ENCODE results near the gene CNN1. TPM values are rescaled to one million over a fixed set of nuclear protein-coding genes. Genes with fewer than 3 reads are reported as not detected.

The CNN1 gene
- total and polyA plus RNA-seq, 2 of the 8 experiments (the other 6 are each of a cell fraction or from before 2014, with no cell fraction given): 29.8 to 50.8 TPM

DNA sequence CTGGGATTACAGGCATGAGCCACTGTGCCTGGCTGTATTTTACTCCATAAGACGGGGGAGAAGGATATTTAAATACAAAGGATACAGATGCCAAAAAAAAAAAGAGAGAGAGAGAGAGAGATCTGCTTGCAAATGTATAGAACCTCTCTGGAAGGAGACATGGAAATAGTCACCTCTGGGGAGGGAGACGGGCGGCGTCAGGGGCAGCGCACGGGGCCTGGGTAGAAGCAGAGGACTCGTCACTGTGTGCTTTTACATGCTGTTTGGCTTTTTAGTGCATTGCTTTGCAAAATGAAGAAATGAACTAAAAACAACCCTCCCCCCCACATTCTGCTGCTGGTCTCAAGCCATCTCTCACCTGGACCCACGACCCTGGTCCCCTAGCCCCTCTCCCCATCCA, 28.2 kb upstream of the CNN1 start:
- no peak overlapping the region for H2AFZ ChIP-seq (ENCODE audit: low read length)
- no peak for FAIRE-seq
- ChIA-PET POLR2A (ENCODE audit: partially characterized antibody) (interaction anchor here (1.0 to 2.5 kb wide), 2 partner anchors 13 to 18 kb away, joined by 4 to 11 read pairs; partner anchors contain the start of gene ECSIT), CTCF (ENCODE audit: partially characterized antibody) (interaction anchor here (1.6 kb wide), 1 partner anchor 13 kb away, joined by 5 read pairs; no protein-coding TSS in a partner anchor)
- no peak overlapping the region for H4K5ac ChIP-seq (ENCODE audit: insufficient read length, low read depth, low read length)
- H2BK20ac ChIP-seq (ENCODE audit: low read length): no peak overlapping the region
- H3K4me2 ChIP-seq (ENCODE audit: insufficient read depth in 1 of 2, low read depth in 2 of 2, low read length in 2 of 2): no peak overlapping the region
- H3K18ac ChIP-seq (ENCODE audit: extremely low read depth, low read length): no peak overlapping the region
- peaks cover 2 to 4% of the 10 kb centered on the region in 2 experiments for H4K20me1 ChIP-seq (replicated peaks in 1 of 2; ENCODE audit: control insufficient read depth in 1 of 2, insufficient read depth in 2 of 2, low read length in 2 of 2)
- H3K9ac ChIP-seq (replicated peaks in 1 of 4; ENCODE audit: extremely low read depth in 1 of 4, low read depth in 3 of 4, low read length in 3 of 4): no peak overlapping the region
- H3K27ac ChIP-seq (ENCODE audit: low read depth, low read length): no peak overlapping the region
- no peak overlapping the region for H3K4ac ChIP-seq (replicated peaks; ENCODE audit: insufficient read length, low read depth, low read length)
- H2BK5ac ChIP-seq (ENCODE audit: low read depth, low read length): no peak overlapping the region
- no peak for DNase-seq (ENCODE audit: low read depth in 1 of 2, low spot score in 2 of 2)
- H3K56ac ChIP-seq (replicated peaks; ENCODE audit: insufficient read length, low read depth, low read length): no peak overlapping the region
- no peak overlapping the region for H2BK120ac ChIP-seq (replicated peaks; ENCODE audit: low read depth, low read length)
- H4K91ac ChIP-seq (replicated peaks; ENCODE audit: insufficient read length, low read length): no peak overlapping the region
- WGBS, 2 experiments (ENCODE audit: extremely low coverage in 1 of 2, insufficient coverage in 1 of 2, insufficient read length in 1 of 2, insufficient replicate concordance in 2 of 2, low coverage in 1 of 2, low lambda C conversion rate in 2 of 2, missing lambda C conversion rate in 1 of 2): 91% methylated on average over 8 of the region's 8 CpGs; no CpG with 5 or more reads in 1 of the 2 experiments
- H3K4me3 ChIP-seq (ENCODE audit: extremely low read depth in 1 of 4, insufficient read depth in 2 of 4, low read depth in 3 of 4, low read length in 4 of 4): no peak overlapping the region
- H3K4me1 ChIP-seq (replicated peaks in 1 of 4; ENCODE audit: control insufficient read depth in 3 of 4, insufficient read depth in 4 of 4, low read length in 3 of 4): peaks cover 0 to 4% (median 2%) of the 10 kb centered on the region in 4 experiments; a peak in 4 of 7 replicates
- H4K8ac ChIP-seq (ENCODE audit: extremely low read depth, insufficient read depth, low read length): no peak overlapping the region; the same call in 1 of the 2 replicates
- no peak overlapping the region for H2AK5ac ChIP-seq (ENCODE audit: low read depth, low read length)
- H3K23me2 ChIP-seq (ENCODE audit: low read depth, low read length): 0 out of 2 replicates have a peak, but pooled peaks cover 2% of the 10 kb centered on the region
- no peak overlapping the region for H2BK15ac ChIP-seq (ENCODE audit: low read length)
- H3K27me3 ChIP-seq (replicated peaks in 1 of 4; ENCODE audit: control insufficient read depth in 3 of 4, extremely low read depth in 1 of 4, insufficient read depth in 3 of 4, low read length in 3 of 4): no peaks in the 10 kb centered on the region
- no peaks in the 10 kb centered on the region for H3K79me1 ChIP-seq (ENCODE audit: low read depth, low read length)
- H3K79me2 ChIP-seq (ENCODE audit: control insufficient read depth in 1 of 2, insufficient read depth in 2 of 2, low read length in 2 of 2): no peaks in the 10 kb centered on the region
- H3K23ac ChIP-seq (ENCODE audit: insufficient read length): no peak overlapping the region
- H2BK12ac ChIP-seq (ENCODE audit: low read depth, low read length): no peak overlapping the region
- H3K36me3 ChIP-seq (ENCODE audit: control insufficient read depth in 2 of 4, insufficient read depth in 4 of 4, low read length in 3 of 4): peaks cover 0 to 8% (median 0%) of the 10 kb centered on the region in 4 experiments; a peak in 2 of 8 replicates
- H3K9me3 ChIP-seq (ENCODE audit: insufficient read depth in 2 of 2, low read depth in 1 of 2, low read length in 1 of 2): no peaks in the 10 kb centered on the region
- H3K14ac ChIP-seq (ENCODE audit: insufficient read length): no peak overlapping the region
- TF ChIP-seq GTF2F1 (IDR thresholded peaks at IDR 0.05; ENCODE audit: borderline replicate concordance, low read depth, low read length) (no peak), TAF1 (IDR thresholded peaks at IDR 0.05; ENCODE audit: low read depth, low read length) (no peak), BACH1 (IDR thresholded peaks at IDR 0.05; ENCODE audit: low read length) (no peak), KDM1A (IDR thresholded peaks at IDR 0.05; ENCODE audit: borderline replicate concordance, low read length) (no peak), CBX8 (IDR thresholded peaks at IDR 0.05; ENCODE audit: borderline replicate concordance, low read depth, low read length) (no peak), FOSL1 (IDR thresholded peaks at IDR 0.05; ENCODE audit: insufficient read depth, low read depth, low read length) (no peak), CHD1 (IDR thresholded peaks at IDR 0.05; ENCODE audit: low read depth, low read length) (no peak), BCL11A (IDR thresholded peaks at IDR 0.05; ENCODE audit: low read depth in 2 of 2, low read length in 2 of 2) (no peak), RBBP5 (IDR thresholded peaks at IDR 0.05; ENCODE audit: borderline replicate concordance, low read depth, low read length) (no peak), HDAC6 (IDR thresholded peaks at IDR 0.05; ENCODE audit: low read depth, low read length) (no peak), CEBPB (IDR thresholded peaks at IDR 0.05; ENCODE audit: low read depth, low read length) (no peak)
- TF ChIP-seq, protein P1, sequence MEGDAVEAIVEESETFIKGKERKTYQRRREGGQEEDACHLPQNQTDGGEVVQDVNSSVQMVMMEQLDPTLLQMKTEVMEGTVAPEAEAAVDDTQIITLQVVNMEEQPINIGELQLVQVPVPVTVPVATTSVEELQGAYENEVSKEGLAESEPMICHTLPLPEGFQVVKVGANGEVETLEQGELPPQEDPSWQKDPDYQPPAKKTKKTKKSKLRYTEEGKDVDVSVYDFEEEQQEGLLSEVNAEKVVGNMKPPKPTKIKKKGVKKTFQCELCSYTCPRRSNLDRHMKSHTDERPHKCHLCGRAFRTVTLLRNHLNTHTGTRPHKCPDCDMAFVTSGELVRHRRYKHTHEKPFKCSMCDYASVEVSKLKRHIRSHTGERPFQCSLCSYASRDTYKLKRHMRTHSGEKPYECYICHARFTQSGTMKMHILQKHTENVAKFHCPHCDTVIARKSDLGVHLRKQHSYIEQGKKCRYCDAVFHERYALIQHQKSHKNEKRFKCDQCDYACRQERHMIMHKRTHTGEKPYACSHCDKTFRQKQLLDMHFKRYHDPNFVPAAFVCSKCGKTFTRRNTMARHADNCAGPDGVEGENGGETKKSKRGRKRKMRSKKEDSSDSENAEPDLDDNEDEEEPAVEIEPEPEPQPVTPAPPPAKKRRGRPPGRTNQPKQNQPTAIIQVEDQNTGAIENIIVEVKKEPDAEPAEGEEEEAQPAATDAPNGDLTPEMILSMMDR (IDR thresholded peaks at IDR 0.05; ENCODE audit: control extremely low read depth in 1 of 3, insufficient read depth in 1 of 3, low read depth in 1 of 3, low read length in 3 of 3): no peak
